A673 (cell line): ENCODE measurements around the gene RGS1. TPM values are rescaled to one million over a fixed set of nuclear protein-coding genes. Genes with fewer than 3 reads are reported as not detected.

Source experiments
- BruUV-seq: library from RNA; stranded (reverse); fragments of 400-500 nt; replicated peaks from 2 replicates; lab custom pipeline; 2021; lab: Mats Ljungman, UMichigan
- CTCF ChIA-PET: fragments of 300-600 bp; sonication (Branson Sonifier 250); formaldehyde crosslinking; loops from one replicate; lab custom pipeline; 2022; ENCODE audit warnings: antibody characterized with exemption; lab: Charles Lee
- POLR2A ChIA-PET: fragments of 300-600 bp; sonication (Branson Sonifier 250); formaldehyde crosslinking; loops from one replicate; lab custom pipeline; 2022; ENCODE audit warnings: antibody characterized with exemption; ENCODE audit not compliant: low non-redundant PET; lab: Charles Lee
- DNase-seq: peaks from one replicate; pipeline ENCODE4 v3.0.0-alpha.2; 2015; ENCODE audit warnings: low spot score
- H3K27ac ChIP-seq: fragments of 200-600 bp; sonication (generic); 2 replicates; pipeline ENCODE4 v1.5.1; 2016; ENCODE audit warnings: mixed run types, low read depth, mild to moderate bottlenecking, mixed read lengths, antibody characterized with exemption, low read length; ENCODE audit not compliant: poor library complexity, severe bottlenecking
- H3K27me3 ChIP-seq: fragments of 200-600 bp; sonication (generic); replicated peaks from 2 replicates; pipeline ENCODE4 v1.6.1; 2017; ENCODE audit warnings: mixed run types, low read depth, mild to moderate bottlenecking, mixed read lengths, antibody characterized with exemption, low read length; ENCODE audit not compliant: insufficient read depth, poor library complexity
- H3K36me3 ChIP-seq: fragments of 200-600 bp; sonication (generic); 2 replicates; pipeline ENCODE4 v1.6.1; 2016; ENCODE audit warnings: mixed run types, mild to moderate bottlenecking, mixed read lengths, antibody characterized with exemption, low read length; ENCODE audit not compliant: insufficient read depth, poor library complexity, severe bottlenecking
- H3K4me1 ChIP-seq: fragments of 200-600 bp; sonication (generic); 2 replicates; pipeline ENCODE4 v1.6.1; 2017; ENCODE audit warnings: mixed run types, mild to moderate bottlenecking, mixed read lengths, antibody characterized with exemption, low read length; ENCODE audit not compliant: insufficient read depth, poor library complexity, severe bottlenecking
- H3K4me3 ChIP-seq: fragments of 200-600 bp; sonication (generic); 2 replicates; pipeline ENCODE4 v1.5.1; 2016; ENCODE audit warnings: low read depth, mixed run types, mild to moderate bottlenecking, mixed read lengths, low read length; ENCODE audit not compliant: poor library complexity, severe bottlenecking
- H3K9me3 ChIP-seq: fragments of 200-600 bp; sonication (generic); 2 replicates; pipeline ENCODE4 v1.6.1; 2016; ENCODE audit warnings: mixed run types, low read depth, mild to moderate bottlenecking, mixed read lengths, antibody characterized with exemption, low read length; ENCODE audit not compliant: poor library complexity, severe bottlenecking
- EZH2 ChIP-seq: fragments of 200-600 bp; sonication (generic); IDR thresholded peaks from 2 replicates; pipeline ENCODE4 v1.6.1; 2017; ENCODE audit warnings: borderline replicate concordance, low read depth, mild to moderate bottlenecking, mixed read lengths, antibody characterized with exemption, low read length; ENCODE audit not compliant: poor library complexity, severe bottlenecking
- intact Hi-C: fragments of 100-400 bp; cut with micrococcal nuclease; formaldehyde crosslinking; loops from one replicate; pipeline ENCODE4 v1.10.0; 2022; ENCODE audit not compliant: unreplicated experiment
- total RNA-seq: library from RNA; stranded (reverse); gene quantifications from 2 replicates; pipeline ENCODE4 v1.2.3, GENCODE V29; 2021
- TF ChIP-seq, protein P1 (sequence below): fragments of 300-800, 200-600 bp; sonication (generic); conservative IDR thresholded peaks from 2 replicates; pipeline ENCODE4 v1.5.1; 2017; ENCODE audit warnings: low read depth, mild to moderate bottlenecking, antibody characterized with exemption, low read length, moderate library complexity, mixed read lengths

The RGS1 gene
- total RNA-seq, 1 experiment from 2014 or later, result not detected

GRCh38 chr1:192602757-192603156 lies 27.2 kb downstream of the RGS1 start:
- Histone ChIP-seq H3K27me3 (no peaks in the 10 kb centered on the region), H3K27ac (no peak overlapping the region), H3K9me3 (no peaks in the 10 kb centered on the region), H3K4me3 (no peak overlapping the region), H3K36me3 (no peaks in the 10 kb centered on the region), H3K4me1 (peaks cover 36% of the 10 kb centered on the region)
- no TSS peak for BruUV-seq
- CTCF ChIA-PET, result no interaction called here
- no peak for DNase-seq
- POLR2A ChIA-PET, result no interaction called here
- TF ChIP-seq, protein P1, sequence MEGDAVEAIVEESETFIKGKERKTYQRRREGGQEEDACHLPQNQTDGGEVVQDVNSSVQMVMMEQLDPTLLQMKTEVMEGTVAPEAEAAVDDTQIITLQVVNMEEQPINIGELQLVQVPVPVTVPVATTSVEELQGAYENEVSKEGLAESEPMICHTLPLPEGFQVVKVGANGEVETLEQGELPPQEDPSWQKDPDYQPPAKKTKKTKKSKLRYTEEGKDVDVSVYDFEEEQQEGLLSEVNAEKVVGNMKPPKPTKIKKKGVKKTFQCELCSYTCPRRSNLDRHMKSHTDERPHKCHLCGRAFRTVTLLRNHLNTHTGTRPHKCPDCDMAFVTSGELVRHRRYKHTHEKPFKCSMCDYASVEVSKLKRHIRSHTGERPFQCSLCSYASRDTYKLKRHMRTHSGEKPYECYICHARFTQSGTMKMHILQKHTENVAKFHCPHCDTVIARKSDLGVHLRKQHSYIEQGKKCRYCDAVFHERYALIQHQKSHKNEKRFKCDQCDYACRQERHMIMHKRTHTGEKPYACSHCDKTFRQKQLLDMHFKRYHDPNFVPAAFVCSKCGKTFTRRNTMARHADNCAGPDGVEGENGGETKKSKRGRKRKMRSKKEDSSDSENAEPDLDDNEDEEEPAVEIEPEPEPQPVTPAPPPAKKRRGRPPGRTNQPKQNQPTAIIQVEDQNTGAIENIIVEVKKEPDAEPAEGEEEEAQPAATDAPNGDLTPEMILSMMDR, result no peak
- no peak for TF ChIP-seq EZH2
- intact Hi-C loops, result no loop called here

- Histone ChIP-seq H3K4me1 (peaks cover 40% of the 10 kb centered on the region), H3K9me3 (no peaks in the 10 kb centered on the region), H3K27ac (no peak overlapping the region), H3K36me3 (no peaks in the 10 kb centered on the region), H3K4me3 (no peak overlapping the region), H3K27me3 (no peaks in the 10 kb centered on the region)
- ChIA-PET POLR2A (no interaction called here), CTCF (no interaction called here)
- no peak for DNase-seq
- no peak for TF ChIP-seq EZH2
- TF ChIP-seq, protein P1, result no peak
- BruUV-seq, result no TSS peak
- intact Hi-C loops, result no loop called here
Measured at GRCh38 chr1:192603218-192603787, 27.7 kb downstream of the RGS1 start.

- TF ChIP-seq EZH2, result no peak
- TF ChIP-seq, protein P1, result no peak
- no TSS peak for BruUV-seq
- Histone ChIP-seq H3K27me3 (no peaks in the 10 kb centered on the region), H3K4me1 (peaks cover 40% of the 10 kb centered on the region), H3K9me3 (no peaks in the 10 kb centered on the region), H3K36me3 (no peaks in the 10 kb centered on the region), H3K4me3 (no peak overlapping the region), H3K27ac (no peak overlapping the region)
- DNase-seq, result no peak
- ChIA-PET CTCF (no interaction called here), POLR2A (no interaction called here)
- intact Hi-C loops, result no loop called here
Measured at GRCh38 chr1:192604979-192605620, 29.5 kb downstream of the RGS1 start.
